H1 (cell line): ENCODE measurements around the gene MAD2L2. TPM values are rescaled to one million over a fixed set of nuclear protein-coding genes. Genes with fewer than 3 reads are reported as not detected.

Experiments used
- CBX8 ChIP-seq: fragments of 300-800, 300-1000 bp; sonication (generic); IDR thresholded peaks from 2 replicates; pipeline ENCODE4 v1.7.1; 2016; ENCODE audit warnings: low read depth, low read length, borderline replicate concordance
- CTBP2 ChIP-seq: IDR thresholded peaks from 2 replicates; pipeline ENCODE4 v1.7.0; 2011; ENCODE audit warnings: borderline replicate concordance, mild to moderate bottlenecking, moderate library complexity, mixed read lengths, low read length; ENCODE audit not compliant: insufficient read depth, insufficient read length
- EGR1 ChIP-seq: IDR thresholded peaks from 2 replicates; pipeline ENCODE4 v1.6.1; 2011; ENCODE audit warnings: low read depth, low read length, borderline replicate concordance
- FOSL1 ChIP-seq: IDR thresholded peaks from 2 replicates; pipeline ENCODE4 v1.6.1; 2011; ENCODE audit warnings: mild to moderate bottlenecking, low read depth, low read length, moderate library complexity; ENCODE audit not compliant: insufficient read depth
- NANOG ChIP-seq: IDR thresholded peaks from 2 replicates; pipeline ENCODE4 v1.6.1; 2011; ENCODE audit warnings: low read length, low read depth, mild to moderate bottlenecking, inconsistent platforms; ENCODE audit not compliant: insufficient read depth, poor library complexity, severe bottlenecking
- NRF1 ChIP-seq: IDR thresholded peaks from 2 replicates; pipeline ENCODE4 v1.6.1; 2011; ENCODE audit warnings: mild to moderate bottlenecking, low read depth, low read length, improper control_type of control experiment
- PHF8 ChIP-seq: fragments of 200-600 bp; sonication (generic); conservative IDR thresholded peaks from 2 replicates; pipeline ENCODE4 v1.7.1; 2012; ENCODE audit warnings: low read depth, mild to moderate bottlenecking, inconsistent platforms, low read length, moderate library complexity
- POLR2A ChIP-seq, 2 experiments: IDR thresholded peaks; 1 replicate in 1 of 2; 2 replicates in 1 of 2; pipeline ENCODE4 v1.6.1; 2011; ENCODE audit warnings: low read depth in 2 of 2, low read length in 2 of 2, mild to moderate bottlenecking in 2 of 2; ENCODE audit errors: control extremely low read depth in 1 of 2
- SIRT6 ChIP-seq: IDR thresholded peaks from one replicate; pipeline ENCODE4 v1.7.1; 2012; ENCODE audit warnings: low read length, inconsistent platforms
- SP1 ChIP-seq: IDR thresholded peaks from 2 replicates; pipeline ENCODE4 v1.6.1; 2011; ENCODE audit warnings: low read depth, low read length
- polyA plus RNA-seq, 7 experiments: library from polyadenylated mRNA; depleted of rRNA in 3 of 7; stranded (reverse) in 5 of 7; unstranded in 2 of 7; fragments of >200 nt in 5 of 7; fragments of 200-250 nt in 2 of 7; gene quantifications; 1 replicate in 5 of 7; 2 replicates in 1 of 7; 4 replicates in 1 of 7; pipeline versions ENCODE4 v1.2.1 to v1.2.3, GENCODE V29; 2011 to 2013; ENCODE audit warnings: missing spikeins in 2 of 7, mixed read lengths in 2 of 7
- total RNA-seq: library from RNA; stranded (reverse); fragmentation: NEBNext Ultra II Directional; extraction: Animal tissue kit (Norgen Biotek cat#: 25700); gene quantifications from 2 replicates; pipeline ENCODE4 v1.2.1, GENCODE V29; 2021

MAD2L2 gene
- total and polyA plus RNA-seq, 2 of the 8 experiments (the other 6 are each of a cell fraction or from before 2014, with no cell fraction given): 310 to 469 TPM

DNA sequence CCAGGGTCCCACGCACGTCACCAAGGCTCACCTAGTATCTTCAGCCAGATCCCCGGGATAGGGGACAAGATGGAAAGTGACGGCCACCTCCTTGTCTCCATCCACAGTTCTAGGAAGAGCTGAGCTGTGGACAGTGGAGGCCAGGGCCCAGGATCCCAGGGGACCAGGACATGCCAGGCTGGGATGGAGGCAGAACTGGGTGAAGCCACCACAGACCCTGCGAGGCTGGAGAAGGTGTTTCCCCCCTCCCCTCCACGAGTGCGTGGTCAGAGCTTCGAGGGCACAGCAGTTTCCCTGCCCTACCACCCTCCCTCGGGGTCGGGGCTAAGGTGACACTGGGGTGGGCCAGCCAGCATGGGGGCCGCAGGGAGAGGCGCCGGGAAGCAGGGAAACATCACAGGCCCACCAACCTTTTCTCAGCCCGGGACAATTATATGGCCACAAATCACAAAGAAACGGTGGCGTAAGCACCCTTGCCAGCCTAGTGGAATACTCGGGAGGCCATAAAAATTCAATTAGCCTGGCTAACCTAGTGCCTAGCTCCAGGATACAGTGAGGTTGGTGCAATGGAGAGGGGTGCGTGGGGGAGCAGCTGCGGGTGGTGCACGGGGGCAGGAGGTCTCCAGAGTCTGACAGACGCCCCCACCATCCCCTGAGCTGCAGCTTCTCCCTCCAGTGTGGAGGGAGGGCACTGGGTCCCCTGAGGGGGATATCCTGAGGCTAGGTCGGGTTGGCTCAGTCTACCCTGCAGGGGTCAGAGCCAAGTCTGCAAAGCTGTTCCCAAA lies 23.9 kb upstream of the MAD2L2 start (continued):
- no peak for TF ChIP-seq FOSL1
- no peak for TF ChIP-seq EGR1
- TF ChIP-seq SP1: no peak
- no peak for TF ChIP-seq POLR2A (IDR thresholded peaks at IDR 0.05; ENCODE audit: control extremely low read depth in 1 of 2, low read depth in 2 of 2, low read length in 2 of 2)
- no peak for TF ChIP-seq PHF8
- TF ChIP-seq NANOG: no peak
- no peak for TF ChIP-seq CTBP2
- TF ChIP-seq SIRT6: no peak
- no peak for TF ChIP-seq NRF1
- no peak for TF ChIP-seq CBX8
